GM06990 (cell line): ENCODE measurements around the gene SLC38A10.

Experiments used
- DNase-seq: peaks from one replicate; pipeline ENCODE4 v3.0.0-alpha.2; 2011; ENCODE audit not compliant: insufficient read length; ENCODE audit errors: extremely low read depth
- H3K27me3 ChIP-seq: replicated peaks from 2 replicates; pipeline ENCODE4 v1.6.0; 2011; ENCODE audit warnings: low read length; ENCODE audit not compliant: control insufficient read depth, insufficient read depth
- H3K36me3 ChIP-seq: 2 replicates; pipeline ENCODE4 v1.5.1; 2011; ENCODE audit warnings: low read length; ENCODE audit not compliant: control insufficient read depth, insufficient read depth
- H3K4me3 ChIP-seq: replicated peaks from 2 replicates; pipeline ENCODE4 v1.5.1; 2011; ENCODE audit warnings: low read depth, mild to moderate bottlenecking, control low read depth, low read length
- CTCF ChIP-seq: IDR thresholded peaks from 2 replicates; pipeline ENCODE4 v1.5.1; 2011; ENCODE audit warnings: low read length, control low read depth, mild to moderate bottlenecking, inconsistent platforms; ENCODE audit not compliant: insufficient read depth, poor library complexity, severe bottlenecking

The SLC38A10 gene

GRCh38 chr17:81339534-81340296 lies 44.6 kb upstream of the SLC38A10 start:
- no peak for DNase-seq
- Histone ChIP-seq H3K27me3 (no peaks in the 10 kb centered on the region; the same call in 1 of the 2 replicates), H3K36me3 (no peaks in the 10 kb centered on the region), H3K4me3 (no peak overlapping the region)
- no peak for TF ChIP-seq CTCF

- no peak for TF ChIP-seq CTCF
- Histone ChIP-seq H3K27me3 (no peaks in the 10 kb centered on the region; the same call in 1 of the 2 replicates), H3K36me3 (no peaks in the 10 kb centered on the region), H3K4me3 (no peak overlapping the region)
- DNase-seq = no peak
Observed at GRCh38 chr17:81339191-81339533, 44.1 kb upstream of the SLC38A10 start.

- TF ChIP-seq CTCF = no peak
- Histone ChIP-seq H3K36me3 (no peaks in the 10 kb centered on the region), H3K4me3 (no peak overlapping the region), H3K27me3 (no peaks in the 10 kb centered on the region; the same call in 1 of the 2 replicates)
- DNase-seq = no peak
Observed at GRCh38 chr17:81338274-81339190, 43.4 kb upstream of the SLC38A10 start.

- H3K36me3 ChIP-seq = no peaks in the 10 kb centered on the region
- no peak overlapping the region for H3K4me3 ChIP-seq
- TF ChIP-seq CTCF = no peak
- H3K27me3 ChIP-seq = no peaks in the 10 kb centered on the region; the same call in 1 of the 2 replicates
- DNase-seq = no peak
Observed at GRCh38 chr17:81337476-81337879, 42.4 kb upstream of the SLC38A10 start.

GRCh38 chr17:81336930-81337325 lies 41.8 kb upstream of the SLC38A10 start:
- H3K36me3 ChIP-seq = no peaks in the 10 kb centered on the region
- no peak overlapping the region for H3K4me3 ChIP-seq
- TF ChIP-seq CTCF = no peak
- no peaks in the 10 kb centered on the region; the same call in 1 of the 2 replicates for H3K27me3 ChIP-seq
- DNase-seq = no peak
